Ectodermal cell (in vitro differentiated cells): Measurements from ENCODE around the gene LMBR1.

ENCODE experiments used
- H3K27ac ChIP-seq: 2 replicates; pipeline ENCODE4 v1.7.0; 2013; ENCODE audit warnings: mild to moderate bottlenecking, low read depth, low read length; ENCODE audit not compliant: insufficient read depth, poor library complexity, severe bottlenecking
- H3K27me3 ChIP-seq: 2 replicates; pipeline ENCODE4 v1.7.0; 2013; ENCODE audit warnings: mild to moderate bottlenecking, low read length; ENCODE audit not compliant: insufficient read depth, control insufficient read depth, poor library complexity, severe bottlenecking
- H3K36me3 ChIP-seq: one replicate; pipeline ENCODE4 v1.7.0; 2013; ENCODE audit warnings: low read length; ENCODE audit not compliant: control insufficient read depth, insufficient read depth
- H3K4me1 ChIP-seq: one replicate; pipeline ENCODE4 v1.7.0; 2013; ENCODE audit warnings: low read length; ENCODE audit not compliant: control insufficient read depth, insufficient read depth
- H3K4me3 ChIP-seq: 2 replicates; pipeline ENCODE4 v1.7.0; 2013; ENCODE audit warnings: low read depth, low read length, control low read depth; ENCODE audit not compliant: insufficient read depth
- H3K9me3 ChIP-seq: 2 replicates; pipeline ENCODE4 v1.7.0; 2013; ENCODE audit warnings: mild to moderate bottlenecking, low read length, moderate library complexity; ENCODE audit not compliant: control insufficient read depth
- WGBS, 2 experiments: methylation state at CpG; one replicate each; pipeline ENCODE4 v1.1.7; 2013; ENCODE audit warnings: missing lambda C conversion rate in 2 of 2; 5-methylcytosine and 5-hydroxymethylcytosine counted together

The LMBR1 gene

DNA sequence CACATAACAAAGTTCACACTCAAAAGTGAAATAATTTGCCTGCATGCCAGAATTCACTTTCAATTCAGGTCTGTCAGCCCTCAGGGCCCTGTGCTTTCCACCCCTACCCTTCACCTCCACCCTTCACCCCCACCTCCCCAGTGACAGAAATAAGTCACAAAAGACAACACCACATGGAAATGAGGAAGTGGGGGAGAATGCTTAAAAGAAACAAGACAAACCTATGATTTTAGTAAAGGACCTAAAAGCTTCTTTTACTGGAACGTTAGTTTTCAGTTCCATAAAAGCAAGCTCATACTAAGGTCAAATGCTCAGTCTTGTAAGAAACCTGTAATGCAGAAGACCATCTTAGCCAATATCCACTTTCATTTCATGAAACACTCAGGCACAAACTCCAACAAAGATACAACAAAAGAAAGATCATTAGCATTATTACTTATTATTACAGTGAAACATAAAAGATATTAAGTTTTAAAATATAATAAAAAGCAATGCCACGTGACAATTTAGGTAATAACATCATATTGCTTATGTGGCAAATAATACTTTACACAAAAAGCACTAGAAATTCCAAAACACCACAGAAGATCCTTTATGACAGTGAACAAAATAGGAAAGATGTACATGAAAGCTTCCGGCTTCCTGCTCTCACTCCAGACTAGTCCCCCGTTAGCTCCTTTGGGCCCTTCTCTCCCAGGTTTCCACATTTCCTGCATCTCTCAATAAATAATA lies 112.1 kb downstream of the LMBR1 start:
- Histone ChIP-seq H3K27ac (no peak overlapping the region), H3K4me3 (no peak overlapping the region), H3K36me3 (no peaks in the 10 kb centered on the region), H3K9me3 (no peaks in the 10 kb centered on the region), H3K27me3 (no peaks in the 10 kb centered on the region), H3K4me1 (no peaks in the 10 kb centered on the region)
- WGBS, 2 experiments, result 95 to 98% methylated on average over 3 to 4 of the region's 4 CpGs

- Histone ChIP-seq H3K27me3 (no peaks in the 10 kb centered on the region), H3K4me3 (no peak overlapping the region), H3K36me3 (no peaks in the 10 kb centered on the region), H3K9me3 (no peaks in the 10 kb centered on the region), H3K4me1 (no peaks in the 10 kb centered on the region), H3K27ac (no peak overlapping the region)
- WGBS, 2 experiments, result 92 to 95% methylated on average over 3 of the region's 3 CpGs
These were observed 114.3 kb downstream of the LMBR1 start for GRCh38 chr7:156778668-156779067.

- no peaks in the 10 kb centered on the region for H3K27me3 ChIP-seq
- no peak overlapping the region for H3K4me3 ChIP-seq
- 93% methylated on average over 2 of the region's 3 CpGs; no CpG with 5 or more reads in 1 of the 2 experiments for WGBS, 2 experiments
- no peaks in the 10 kb centered on the region for H3K9me3 ChIP-seq
- no peaks in the 10 kb centered on the region for H3K36me3 ChIP-seq
- no peak overlapping the region for H3K27ac ChIP-seq
- H3K4me1 ChIP-seq, result no peaks in the 10 kb centered on the region
These were observed 114.8 kb downstream of the LMBR1 start for GRCh38 chr7:156778201-156778600.

DNA sequence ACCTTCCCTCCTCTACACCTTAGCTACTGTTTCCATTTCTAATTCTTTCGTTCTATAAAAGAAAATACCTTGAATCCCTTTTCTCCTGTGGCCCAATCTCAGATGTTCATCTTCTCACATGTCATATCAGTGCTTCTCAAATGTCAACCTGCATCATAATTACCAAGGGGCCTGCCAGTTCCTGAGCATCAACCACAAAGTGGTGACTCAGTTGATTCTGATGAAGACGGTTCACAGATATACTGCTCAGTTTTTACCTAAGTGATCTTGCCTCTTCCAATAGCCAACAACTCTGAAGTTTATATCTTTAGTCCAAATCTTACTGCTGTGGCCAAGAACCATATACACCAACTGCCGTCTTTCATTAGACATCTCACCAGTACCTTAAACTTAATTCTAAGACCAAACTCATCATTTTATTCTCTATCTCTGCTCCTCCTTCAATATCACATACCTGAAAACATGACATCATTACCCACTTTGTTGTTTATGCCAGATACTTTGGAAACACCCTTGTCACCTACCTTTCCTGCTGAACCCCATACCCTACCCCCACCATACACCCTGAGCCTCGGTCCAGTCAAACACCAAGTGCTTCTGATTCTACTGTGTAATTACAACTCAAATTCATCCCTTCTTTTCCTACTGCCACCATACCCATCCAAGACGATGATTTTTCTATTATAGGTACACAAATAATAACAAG lies 115.5 kb downstream of the LMBR1 start:
- Histone ChIP-seq H3K4me3 (no peak overlapping the region), H3K9me3 (no peaks in the 10 kb centered on the region), H3K4me1 (no peaks in the 10 kb centered on the region), H3K36me3 (no peaks in the 10 kb centered on the region), H3K27me3 (no peaks in the 10 kb centered on the region), H3K27ac (no peak overlapping the region)
- WGBS, 2 experiments, result 90 to 93% methylated on average over 5 of the region's 5 CpGs

GRCh38 chr7:156776527-156776926 lies 116.5 kb downstream of the LMBR1 start:
- H3K27ac ChIP-seq, result no peak overlapping the region
- H3K4me3 ChIP-seq, result no peak overlapping the region
- WGBS, 2 experiments, result 90 to 98% methylated on average over 2 of the region's 2 CpGs

DNA sequence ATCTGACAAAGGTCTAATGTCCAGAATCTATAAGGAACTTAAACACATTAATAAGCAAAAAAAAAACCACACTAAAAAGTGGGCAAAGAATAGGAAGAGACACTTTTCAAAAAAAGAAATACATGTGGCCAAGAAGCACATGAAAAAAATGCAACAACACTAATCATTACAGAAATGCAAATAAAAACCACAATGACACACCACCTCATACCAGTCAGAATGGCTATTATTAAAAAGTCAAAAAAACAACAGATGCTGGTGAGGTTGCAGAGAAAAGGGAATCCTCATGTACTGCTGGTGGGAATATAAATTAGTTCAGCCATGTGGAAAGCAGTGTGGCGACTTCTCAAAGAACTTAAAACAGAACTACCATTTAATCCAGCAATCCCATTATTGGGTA lies 119.0 kb downstream of the LMBR1 start:
- H3K9me3 ChIP-seq, result no peaks in the 10 kb centered on the region
- H3K27ac ChIP-seq, result no peak overlapping the region
- WGBS, 2 experiments, result no CpG with 5 or more reads among the region's 1 CpG
- no peaks in the 10 kb centered on the region for H3K4me1 ChIP-seq
- H3K36me3 ChIP-seq, result no peaks in the 10 kb centered on the region
- no peak overlapping the region for H3K4me3 ChIP-seq
- H3K27me3 ChIP-seq, result no peaks in the 10 kb centered on the region

More at GRCh38 chr7:156776527-156776926, 116.5 kb downstream of the LMBR1 start:
- Histone ChIP-seq H3K9me3 (no peaks in the 10 kb centered on the region), H3K4me1 (no peaks in the 10 kb centered on the region), H3K36me3 (no peaks in the 10 kb centered on the region), H3K27me3 (no peaks in the 10 kb centered on the region)

DNA sequence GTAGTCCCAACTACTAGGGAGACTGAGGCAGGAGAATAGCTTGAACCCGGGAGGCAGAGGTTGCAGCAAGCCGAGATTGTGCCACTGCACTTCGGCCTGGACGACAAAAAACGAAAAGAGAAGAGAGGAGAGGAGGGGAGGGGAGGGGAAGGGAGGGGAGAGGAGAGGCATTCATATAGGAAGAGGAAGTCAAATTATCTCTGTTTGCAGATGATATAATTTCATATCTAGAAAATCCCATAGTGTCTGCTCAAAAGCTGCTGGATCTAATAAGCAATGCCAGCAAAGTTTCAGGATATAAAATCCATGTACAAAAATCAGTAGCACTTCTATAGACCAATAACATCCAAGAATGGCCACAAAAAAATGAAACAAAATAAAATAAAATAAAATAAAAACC lies 120.3 kb downstream of the LMBR1 start:
- no peak overlapping the region for H3K4me3 ChIP-seq
- no peaks in the 10 kb centered on the region for H3K27me3 ChIP-seq
- 80 to 82% methylated on average over 5 of the region's 5 CpGs for WGBS, 2 experiments
- H3K4me1 ChIP-seq, result no peaks in the 10 kb centered on the region
- no peaks in the 10 kb centered on the region for H3K36me3 ChIP-seq
- no peak overlapping the region for H3K27ac ChIP-seq
- H3K9me3 ChIP-seq, result no peaks in the 10 kb centered on the region

DNA sequence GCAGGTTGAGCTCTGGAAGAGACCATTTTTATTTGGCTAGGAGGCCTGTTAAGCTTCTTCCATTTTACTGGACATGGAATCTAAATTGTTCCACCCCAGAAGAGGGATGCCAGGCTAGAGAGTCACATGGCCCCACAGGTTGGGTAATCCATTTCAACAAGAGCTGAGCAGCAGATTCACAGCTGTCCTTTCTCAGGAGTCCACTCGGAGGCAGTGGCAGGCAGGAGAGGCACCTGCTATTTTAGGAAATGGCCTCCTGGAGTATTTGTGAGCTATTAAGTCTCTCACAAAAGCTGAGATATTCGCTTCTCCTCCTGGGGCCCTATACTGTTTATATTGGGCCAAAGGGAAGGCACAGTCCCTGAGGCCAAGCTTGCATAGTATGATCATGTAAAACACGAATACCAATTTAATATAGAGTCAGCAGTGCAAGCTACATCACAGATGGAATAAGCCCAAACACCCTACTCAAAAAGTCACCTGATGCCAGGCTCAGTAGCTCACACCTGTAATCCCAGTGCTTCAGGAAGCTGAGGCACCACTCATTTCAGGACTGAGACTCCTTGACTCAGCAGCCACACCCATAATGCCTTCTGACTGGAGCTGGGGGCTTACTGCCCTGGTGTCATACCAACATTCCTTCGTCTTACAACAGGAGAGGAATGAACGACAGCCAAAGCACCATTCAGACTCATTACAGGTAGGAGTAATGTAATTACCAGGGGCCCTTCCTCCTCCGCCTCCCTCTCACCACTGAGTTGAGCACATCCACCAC lies 124.1 kb downstream of the LMBR1 start:
- no peaks in the 10 kb centered on the region for H3K4me1 ChIP-seq
- H3K27ac ChIP-seq, result no peak overlapping the region
- WGBS, 2 experiments, result 85 to 90% methylated on average over 6 of the region's 6 CpGs
- H3K36me3 ChIP-seq, result no peaks in the 10 kb centered on the region
- no peak overlapping the region for H3K4me3 ChIP-seq
- no peaks in the 10 kb centered on the region for H3K9me3 ChIP-seq
- no peaks in the 10 kb centered on the region for H3K27me3 ChIP-seq

- Histone ChIP-seq H3K36me3 (no peaks in the 10 kb centered on the region), H3K9me3 (no peaks in the 10 kb centered on the region), H3K4me1 (no peaks in the 10 kb centered on the region), H3K4me3 (no peak overlapping the region), H3K27me3 (no peaks in the 10 kb centered on the region), H3K27ac (no peak overlapping the region)
- 95 to 98% methylated on average over 6 of the region's 6 CpGs for WGBS, 2 experiments
These were observed 126.3 kb downstream of the LMBR1 start for GRCh38 chr7:156766666-156767065.
